A549 (cell line): ENCODE data around the gene VPS54.
"Not testable (repeated sequence)": the region's sequence is repeated elsewhere in the genome, so short reads cannot be mapped to it uniquely, and the experiment has no call there.

ENCODE experiments used
- MAZ ChIP-seq: fragments of 150-350 bp; IDR thresholded peaks from 2 replicates; pipeline ENCODE4 v1.6.1; 2014; ENCODE audit warnings: antibody characterized with exemption, low read depth, low read length, borderline replicate concordance
- RAD21 ChIP-seq, 2 experiments: fragments of >200 bp in 1 of 2; sonication (Bioruptor Twin) in 1 of 2; formaldehyde crosslinking in 1 of 2; IDR thresholded peaks in 1 of 2; conservative IDR thresholded peaks in 1 of 2; 2 replicates in 1 of 2; 3 replicates in 1 of 2; pipeline ENCODE4 v1.6.1; 2012 to 2018; ENCODE audit warnings: inconsistent platforms in 1 of 2
- TF ChIP-seq, protein P1 (sequence below): fragments of >200 bp; sonication (Bioruptor Twin); formaldehyde crosslinking; IDR thresholded peaks from 3 replicates; pipeline ENCODE4 v1.6.1; 2016
- TF ChIP-seq, protein P2 (sequence below): fragments of >200 bp; sonication (Bioruptor Twin); formaldehyde crosslinking; IDR thresholded peaks from 3 replicates; pipeline ENCODE4 v1.5.1; 2016
- TF ChIP-seq, protein P3 (sequence below): fragments of 200-600 bp; sonication (generic); IDR thresholded peaks from 2 replicates; pipeline ENCODE4 v1.6.1; 2016; ENCODE audit warnings: antibody characterized with exemption, mild to moderate bottlenecking, moderate library complexity

DNA sequence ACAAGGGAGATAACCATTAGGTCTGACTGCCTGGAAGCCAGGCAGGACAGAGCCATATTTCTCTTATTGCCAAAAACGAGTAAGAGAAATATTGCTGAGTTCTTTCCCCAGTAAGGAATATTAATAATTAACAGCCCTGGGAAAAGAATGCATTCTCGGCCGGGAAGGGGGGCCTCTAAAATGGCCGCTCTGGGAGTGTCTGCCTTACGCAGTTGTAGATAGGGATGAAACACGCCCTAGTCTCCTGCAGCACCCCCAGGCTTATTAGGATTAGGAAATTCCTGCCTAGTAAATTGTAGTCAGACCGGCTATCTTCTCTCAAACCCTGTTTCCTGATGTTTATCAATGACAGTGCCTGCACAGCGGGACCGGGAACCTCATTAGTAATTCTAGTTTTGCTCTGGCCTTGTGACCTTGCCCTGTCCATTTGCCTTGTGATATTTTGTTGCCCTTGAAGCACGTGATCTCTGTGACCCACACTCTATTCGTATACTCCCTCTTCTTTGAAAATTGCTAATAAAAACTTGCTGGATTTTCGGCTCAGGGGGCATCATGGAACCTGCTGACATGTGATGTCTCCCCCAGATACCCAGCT lies 30.3 kb downstream of the VPS54 start:
- TF ChIP-seq, protein P1, sequence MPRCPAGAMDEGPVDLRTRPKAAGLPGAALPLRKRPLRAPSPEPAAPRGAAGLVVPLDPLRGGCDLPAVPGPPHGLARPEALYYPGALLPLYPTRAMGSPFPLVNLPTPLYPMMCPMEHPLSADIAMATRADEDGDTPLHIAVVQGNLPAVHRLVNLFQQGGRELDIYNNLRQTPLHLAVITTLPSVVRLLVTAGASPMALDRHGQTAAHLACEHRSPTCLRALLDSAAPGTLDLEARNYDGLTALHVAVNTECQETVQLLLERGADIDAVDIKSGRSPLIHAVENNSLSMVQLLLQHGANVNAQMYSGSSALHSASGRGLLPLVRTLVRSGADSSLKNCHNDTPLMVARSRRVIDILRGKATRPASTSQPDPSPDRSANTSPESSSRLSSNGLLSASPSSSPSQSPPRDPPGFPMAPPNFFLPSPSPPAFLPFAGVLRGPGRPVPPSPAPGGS: not testable (repeated sequence)
- not testable (repeated sequence) for TF ChIP-seq MAZ; RAD21 (conservative IDR thresholded peaks at IDR 0.05 in 1 of 2, IDR thresholded peaks at IDR 0.05 in 1 of 2)
- TF ChIP-seq, protein P2, sequence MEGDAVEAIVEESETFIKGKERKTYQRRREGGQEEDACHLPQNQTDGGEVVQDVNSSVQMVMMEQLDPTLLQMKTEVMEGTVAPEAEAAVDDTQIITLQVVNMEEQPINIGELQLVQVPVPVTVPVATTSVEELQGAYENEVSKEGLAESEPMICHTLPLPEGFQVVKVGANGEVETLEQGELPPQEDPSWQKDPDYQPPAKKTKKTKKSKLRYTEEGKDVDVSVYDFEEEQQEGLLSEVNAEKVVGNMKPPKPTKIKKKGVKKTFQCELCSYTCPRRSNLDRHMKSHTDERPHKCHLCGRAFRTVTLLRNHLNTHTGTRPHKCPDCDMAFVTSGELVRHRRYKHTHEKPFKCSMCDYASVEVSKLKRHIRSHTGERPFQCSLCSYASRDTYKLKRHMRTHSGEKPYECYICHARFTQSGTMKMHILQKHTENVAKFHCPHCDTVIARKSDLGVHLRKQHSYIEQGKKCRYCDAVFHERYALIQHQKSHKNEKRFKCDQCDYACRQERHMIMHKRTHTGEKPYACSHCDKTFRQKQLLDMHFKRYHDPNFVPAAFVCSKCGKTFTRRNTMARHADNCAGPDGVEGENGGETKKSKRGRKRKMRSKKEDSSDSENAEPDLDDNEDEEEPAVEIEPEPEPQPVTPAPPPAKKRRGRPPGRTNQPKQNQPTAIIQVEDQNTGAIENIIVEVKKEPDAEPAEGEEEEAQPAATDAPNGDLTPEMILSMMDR: not testable (repeated sequence)
- TF ChIP-seq, protein P3, sequence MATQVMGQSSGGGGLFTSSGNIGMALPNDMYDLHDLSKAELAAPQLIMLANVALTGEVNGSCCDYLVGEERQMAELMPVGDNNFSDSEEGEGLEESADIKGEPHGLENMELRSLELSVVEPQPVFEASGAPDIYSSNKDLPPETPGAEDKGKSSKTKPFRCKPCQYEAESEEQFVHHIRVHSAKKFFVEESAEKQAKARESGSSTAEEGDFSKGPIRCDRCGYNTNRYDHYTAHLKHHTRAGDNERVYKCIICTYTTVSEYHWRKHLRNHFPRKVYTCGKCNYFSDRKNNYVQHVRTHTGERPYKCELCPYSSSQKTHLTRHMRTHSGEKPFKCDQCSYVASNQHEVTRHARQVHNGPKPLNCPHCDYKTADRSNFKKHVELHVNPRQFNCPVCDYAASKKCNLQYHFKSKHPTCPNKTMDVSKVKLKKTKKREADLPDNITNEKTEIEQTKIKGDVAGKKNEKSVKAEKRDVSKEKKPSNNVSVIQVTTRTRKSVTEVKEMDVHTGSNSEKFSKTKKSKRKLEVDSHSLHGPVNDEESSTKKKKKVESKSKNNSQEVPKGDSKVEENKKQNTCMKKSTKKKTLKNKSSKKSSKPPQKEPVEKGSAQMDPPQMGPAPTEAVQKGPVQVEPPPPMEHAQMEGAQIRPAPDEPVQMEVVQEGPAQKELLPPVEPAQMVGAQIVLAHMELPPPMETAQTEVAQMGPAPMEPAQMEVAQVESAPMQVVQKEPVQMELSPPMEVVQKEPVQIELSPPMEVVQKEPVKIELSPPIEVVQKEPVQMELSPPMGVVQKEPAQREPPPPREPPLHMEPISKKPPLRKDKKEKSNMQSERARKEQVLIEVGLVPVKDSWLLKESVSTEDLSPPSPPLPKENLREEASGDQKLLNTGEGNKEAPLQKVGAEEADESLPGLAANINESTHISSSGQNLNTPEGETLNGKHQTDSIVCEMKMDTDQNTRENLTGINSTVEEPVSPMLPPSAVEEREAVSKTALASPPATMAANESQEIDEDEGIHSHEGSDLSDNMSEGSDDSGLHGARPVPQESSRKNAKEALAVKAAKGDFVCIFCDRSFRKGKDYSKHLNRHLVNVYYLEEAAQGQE: not testable (repeated sequence)
